Inferior parietal cortex (tissue), 1 donor: ENCODE results near the gene VAMP8.
"Not testable (repeated sequence)": the region's sequence is repeated elsewhere in the genome, so short reads cannot be mapped to it uniquely, and the experiment has no call there.

Source experiments
- DNase-seq: peaks from one replicate; pipeline ENCODE4 v3.0.0-alpha.2; 2016; ENCODE audit errors: extremely low spot score

Gene VAMP8

DNA sequence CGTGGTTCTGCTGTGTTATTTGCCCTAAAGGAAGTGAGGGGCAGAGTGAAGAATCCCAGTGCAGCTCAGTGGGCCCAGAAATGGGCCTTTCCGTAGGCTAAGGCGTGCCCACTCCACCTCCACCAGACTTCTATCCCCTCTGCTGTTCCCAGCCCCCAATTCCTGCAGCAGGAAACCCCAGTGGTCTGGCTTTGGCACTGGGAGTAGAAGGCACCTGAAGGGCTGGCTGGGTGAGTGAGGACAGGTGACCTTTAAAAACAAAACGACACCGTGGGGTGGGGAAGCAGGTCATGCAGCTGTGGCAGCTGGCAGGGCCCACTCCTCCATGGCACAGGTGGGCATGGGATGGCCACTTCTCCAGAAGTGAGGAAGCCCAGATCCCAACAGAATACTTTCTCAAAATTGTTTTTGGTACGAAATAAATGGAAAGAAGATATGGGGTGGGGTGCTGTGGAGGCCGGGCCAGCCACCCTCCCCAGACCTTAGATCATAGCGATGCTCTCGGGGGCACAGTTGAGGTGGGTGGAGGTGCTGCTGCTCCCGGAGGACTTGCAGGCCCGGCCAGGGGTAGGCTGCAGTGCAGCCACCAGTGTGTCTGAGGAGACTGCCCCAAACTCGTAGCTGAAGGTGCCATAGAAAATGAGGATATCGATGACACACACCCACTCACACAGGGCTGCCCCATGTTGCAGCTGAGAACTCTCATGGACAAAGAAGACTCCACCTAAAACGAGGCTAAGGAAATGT is 21.4 kb downstream of the VAMP8 start:
- no peak for DNase-seq

DNA sequence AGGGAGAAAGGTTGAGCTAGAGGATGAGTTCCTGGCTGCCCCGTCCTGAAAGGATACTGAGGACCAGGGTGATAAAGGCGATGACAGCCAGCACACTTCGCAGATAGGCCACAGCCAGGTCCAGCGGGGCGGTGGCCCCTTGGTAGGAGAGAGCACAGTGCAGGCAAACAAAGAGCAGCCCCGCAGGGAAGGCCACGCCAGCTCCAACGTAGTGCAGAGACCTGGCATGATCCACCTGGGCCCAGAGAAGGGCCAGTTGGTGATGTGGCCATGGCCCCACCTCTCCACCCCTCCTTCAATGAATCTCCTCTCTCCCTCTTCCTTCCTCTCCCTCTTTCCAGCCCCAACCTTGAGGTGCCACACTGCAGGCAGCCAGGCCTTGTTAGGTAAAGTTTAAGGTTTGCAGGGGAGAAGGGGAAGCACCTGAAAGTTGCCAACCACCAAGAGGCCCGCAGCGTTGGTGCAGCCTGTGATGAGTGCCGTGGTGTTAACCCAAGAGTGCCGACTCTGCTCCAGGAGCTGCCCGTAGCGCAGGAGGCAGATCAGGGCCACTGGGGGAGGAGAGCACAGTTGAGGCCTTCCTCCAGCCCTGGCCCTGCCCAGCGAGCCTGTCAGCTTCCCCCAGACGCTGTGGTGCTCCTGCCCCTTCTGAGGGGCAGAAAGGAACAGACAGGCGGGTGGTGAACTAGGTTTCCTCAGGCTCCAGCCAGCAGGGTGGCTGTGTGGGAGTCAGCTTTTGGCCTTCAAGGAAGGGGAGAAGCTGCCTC is 22.3 kb downstream of the VAMP8 start:
- DNase-seq, result no peak

DNA sequence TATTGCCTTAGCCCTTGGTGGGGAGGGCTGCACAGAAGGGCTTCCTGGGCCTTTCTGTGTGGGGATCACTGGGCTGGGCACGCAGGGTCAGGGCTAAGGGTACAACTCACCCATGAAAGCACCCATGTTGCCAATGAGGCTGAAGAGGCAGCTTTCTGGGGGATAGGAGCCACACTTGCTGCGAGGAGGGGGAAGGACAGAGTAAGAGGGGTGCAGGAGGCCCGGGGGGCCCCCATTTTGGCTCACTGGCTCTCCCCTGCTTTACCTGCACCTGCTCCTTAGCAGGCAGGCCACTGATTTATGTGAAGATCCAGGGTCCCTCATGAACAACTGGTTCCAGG is 22.8 kb downstream of the VAMP8 start:
- no peak for DNase-seq

DNA sequence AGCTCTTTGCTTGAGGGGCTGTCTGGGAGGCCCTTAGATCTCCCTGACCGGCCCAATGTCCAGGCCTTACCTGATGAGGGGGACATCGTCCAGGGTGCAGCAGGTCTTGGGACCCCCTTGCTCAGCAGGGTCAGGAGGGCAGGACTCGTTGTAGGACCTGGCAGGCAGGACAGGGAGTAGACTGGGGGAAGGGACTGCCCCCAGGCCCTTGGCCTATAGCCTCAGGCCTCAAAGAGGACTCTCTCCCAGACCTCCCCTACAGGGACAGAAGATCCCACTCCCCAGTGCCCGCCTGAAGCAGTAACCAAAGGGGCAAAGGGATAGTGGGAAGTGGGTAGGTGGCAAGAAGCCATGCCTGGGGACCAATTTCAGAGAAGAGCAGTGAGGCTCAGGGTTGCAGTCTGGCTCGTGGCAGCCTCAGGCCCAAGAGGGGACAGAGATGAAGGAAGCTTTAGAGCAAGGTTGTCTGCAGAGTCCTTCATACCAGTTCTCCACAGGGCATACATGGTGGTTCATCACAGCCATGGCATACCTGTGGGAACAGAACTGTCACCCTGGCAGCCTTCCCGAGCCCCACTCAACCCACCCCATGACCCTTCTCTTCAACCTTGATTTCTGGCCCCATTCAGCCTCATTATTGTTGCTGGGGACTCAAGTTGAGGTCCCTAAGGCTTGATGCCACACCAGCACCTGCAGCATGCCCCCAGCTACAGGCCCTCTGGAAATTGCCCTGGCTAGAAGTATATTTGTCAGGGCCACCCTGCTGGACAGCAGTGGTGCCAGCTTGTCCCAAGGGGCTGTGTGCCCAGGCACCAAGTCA is 23.8 kb downstream of the VAMP8 start:
- no peak for DNase-seq

DNA sequence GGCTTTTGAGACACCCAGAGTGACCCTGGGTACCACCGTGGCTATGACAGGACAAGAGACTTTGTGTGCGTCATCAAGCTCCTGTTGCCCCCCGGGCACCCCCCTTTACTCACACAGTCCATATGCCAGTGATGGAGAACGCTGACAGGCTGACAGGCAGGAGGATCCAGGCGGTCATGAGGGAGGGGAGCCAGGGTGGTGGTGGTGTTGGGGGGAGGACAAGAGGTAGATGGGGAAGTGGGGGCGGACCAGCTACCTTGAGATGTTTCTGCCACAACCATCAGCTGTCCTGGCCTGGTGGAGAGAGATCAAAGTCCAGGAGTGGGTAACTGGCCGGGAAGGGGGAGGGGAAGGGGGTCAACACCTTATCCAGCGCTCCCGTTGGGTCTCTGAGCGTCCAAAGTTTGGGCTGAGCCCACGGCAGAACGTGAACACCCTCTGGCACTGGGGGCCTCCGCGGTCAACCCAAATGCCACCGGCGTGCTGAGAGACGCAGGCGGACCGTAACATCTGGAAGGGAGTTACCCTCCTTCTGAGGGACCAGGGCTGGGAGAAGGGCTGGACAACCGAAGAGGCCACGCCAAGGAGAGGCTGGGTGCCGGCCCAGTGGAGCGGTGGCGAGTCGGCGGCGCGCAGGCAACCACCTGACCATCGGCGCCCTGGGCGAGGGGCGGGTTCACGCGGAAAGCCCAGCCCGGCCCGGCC is 24.5 kb downstream of the VAMP8 start:
- no peak for DNase-seq

DNA sequence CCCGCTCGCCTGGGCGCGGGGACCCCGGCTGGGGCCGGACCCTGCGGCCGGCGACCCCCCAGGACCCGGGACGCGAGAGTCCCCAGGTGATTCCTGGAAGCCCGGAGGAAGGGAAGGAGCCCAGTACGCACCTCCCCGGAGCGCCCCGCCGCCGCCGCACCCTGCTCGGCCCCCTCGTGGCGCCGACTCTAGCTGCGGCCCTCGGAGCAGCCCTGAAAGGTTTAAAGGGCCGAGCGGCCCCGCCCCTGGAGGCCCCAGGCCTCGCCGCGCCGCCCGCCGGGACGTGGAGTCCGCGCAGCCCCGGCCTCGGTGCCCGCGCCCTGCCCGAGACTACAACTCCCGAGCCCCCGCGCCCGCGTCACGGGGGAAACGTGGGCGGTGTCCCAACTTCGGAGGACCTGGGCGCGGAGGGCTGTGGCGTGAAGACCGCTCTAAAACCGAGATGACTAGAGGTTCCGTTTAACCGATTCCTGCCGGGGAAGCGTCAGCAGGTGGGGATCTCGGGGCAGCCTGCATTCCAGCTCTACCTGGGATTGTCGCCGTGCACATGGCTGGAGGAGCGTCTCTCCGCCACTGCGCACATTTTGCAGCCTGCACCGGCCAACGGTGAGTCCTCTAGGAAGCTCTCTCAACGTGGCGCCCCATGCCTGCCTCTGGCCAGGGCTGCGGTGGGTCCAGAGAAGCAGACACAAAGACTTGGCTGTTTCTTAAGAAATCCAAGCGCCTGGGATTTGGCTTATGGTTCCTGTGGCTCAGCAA is 25.3 kb downstream of the VAMP8 start, which contains the start of gene TMEM150A:
TMEM150A (minus strand) TSS at position 223 of the 759 bp plus-strand sequence. CDS start 750 bp downstream, outside the sequence.
- peak; percentile 91 for DNase-seq

DNA sequence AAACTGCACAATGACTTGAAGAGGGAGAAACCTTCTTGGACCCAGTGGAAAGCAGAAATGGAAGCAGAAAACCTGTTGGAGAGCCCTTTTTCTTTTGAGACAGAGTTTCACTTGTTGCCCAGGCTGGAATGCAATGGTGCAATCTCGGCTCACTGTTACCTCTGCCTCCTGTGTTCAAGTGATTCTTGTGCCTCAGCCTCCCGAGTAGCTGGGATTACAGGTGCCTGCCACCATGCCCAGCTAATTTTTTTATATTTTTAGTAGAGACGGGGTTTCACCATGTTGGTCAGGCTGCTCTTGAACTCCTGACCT is 26.7 kb downstream of the VAMP8 start:
- not testable (repeated sequence) for DNase-seq

DNA sequence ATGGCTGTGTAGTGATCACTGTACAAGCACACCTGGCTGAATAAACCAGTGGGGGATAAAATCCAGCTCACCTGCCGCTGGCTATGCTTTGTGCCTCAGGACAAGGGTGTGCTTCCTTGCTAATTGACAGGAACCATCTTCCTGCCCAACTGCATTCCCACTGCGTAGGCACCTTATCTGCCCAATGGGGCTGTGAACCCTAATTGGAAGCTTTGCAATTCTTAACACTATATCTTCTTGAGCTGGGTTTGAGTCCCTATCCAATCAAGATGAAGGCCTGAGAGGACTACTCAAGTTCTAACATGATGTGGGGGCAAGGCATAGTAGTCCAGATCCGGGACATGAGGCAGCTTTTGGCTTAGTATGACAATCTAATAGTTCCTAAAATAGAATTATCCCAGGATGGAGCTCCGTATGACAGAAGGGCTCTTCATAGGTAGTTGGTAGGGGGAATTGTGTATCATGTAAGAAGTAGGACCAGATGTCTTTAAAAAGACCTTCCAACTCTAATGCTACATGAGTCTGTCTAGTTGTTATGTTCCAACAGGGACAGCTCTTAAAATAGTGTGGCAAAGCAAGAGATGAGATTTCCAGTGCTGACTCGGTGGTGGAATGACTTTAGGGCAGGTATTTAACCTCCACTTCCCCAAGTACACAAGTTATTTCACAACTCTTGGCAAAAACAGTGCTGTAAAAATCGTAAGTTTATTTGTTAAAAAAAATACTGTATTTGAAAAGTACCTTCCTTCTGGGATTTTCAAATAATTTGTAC is 27.4 kb downstream of the VAMP8 start:
- no peak for DNase-seq

DNA sequence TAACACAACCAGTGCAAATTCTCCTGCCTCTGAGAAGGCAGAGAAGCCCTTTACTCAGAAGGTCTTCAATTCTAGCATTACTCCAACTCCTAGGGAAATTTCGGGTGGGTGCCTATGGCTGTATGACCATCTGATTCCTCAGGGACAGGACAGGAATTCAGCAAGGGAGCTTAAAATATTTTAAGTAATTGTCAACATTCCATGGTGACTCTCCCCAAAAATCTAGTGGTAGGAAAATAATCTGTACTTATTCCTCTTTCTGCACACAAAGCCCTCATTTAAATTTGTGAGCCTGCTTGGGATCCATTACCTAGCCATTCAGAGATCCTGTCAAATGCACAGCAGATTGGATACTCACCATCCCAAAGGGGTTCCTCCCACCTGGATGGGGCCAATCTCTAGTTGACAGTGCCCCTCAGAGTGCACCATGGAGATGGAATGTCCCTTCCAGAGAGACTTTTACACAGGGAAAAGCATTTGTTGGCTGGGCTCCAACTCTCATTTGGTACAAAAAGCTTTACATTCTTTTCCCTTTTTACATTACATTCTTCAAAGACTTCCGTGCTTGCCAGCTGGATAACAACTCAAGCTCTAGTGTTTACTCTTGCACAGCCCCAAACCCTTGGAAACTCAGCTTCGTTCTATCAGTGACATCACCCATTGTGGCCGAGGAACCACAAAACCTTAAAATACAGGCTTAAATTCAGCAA is 28.2 kb downstream of the VAMP8 start:
- DNase-seq, result no peak

DNA sequence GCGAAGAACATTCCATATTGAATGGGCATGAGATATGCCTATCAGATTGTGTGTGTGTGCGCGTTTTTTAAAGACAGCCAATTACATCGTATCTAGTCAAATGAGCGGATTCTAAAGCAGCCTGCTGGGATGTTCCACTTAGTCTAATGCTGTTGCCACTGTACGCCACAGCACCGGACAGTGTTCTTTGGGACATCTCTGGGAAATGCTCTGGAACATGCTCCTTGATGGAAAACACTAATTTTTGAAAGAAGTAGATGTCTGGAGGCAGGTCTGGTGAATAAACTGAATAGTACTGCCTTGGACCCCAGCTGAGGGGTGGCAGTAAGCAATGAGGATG is 28.7 kb downstream of the VAMP8 start:
- no peak for DNase-seq

DNA sequence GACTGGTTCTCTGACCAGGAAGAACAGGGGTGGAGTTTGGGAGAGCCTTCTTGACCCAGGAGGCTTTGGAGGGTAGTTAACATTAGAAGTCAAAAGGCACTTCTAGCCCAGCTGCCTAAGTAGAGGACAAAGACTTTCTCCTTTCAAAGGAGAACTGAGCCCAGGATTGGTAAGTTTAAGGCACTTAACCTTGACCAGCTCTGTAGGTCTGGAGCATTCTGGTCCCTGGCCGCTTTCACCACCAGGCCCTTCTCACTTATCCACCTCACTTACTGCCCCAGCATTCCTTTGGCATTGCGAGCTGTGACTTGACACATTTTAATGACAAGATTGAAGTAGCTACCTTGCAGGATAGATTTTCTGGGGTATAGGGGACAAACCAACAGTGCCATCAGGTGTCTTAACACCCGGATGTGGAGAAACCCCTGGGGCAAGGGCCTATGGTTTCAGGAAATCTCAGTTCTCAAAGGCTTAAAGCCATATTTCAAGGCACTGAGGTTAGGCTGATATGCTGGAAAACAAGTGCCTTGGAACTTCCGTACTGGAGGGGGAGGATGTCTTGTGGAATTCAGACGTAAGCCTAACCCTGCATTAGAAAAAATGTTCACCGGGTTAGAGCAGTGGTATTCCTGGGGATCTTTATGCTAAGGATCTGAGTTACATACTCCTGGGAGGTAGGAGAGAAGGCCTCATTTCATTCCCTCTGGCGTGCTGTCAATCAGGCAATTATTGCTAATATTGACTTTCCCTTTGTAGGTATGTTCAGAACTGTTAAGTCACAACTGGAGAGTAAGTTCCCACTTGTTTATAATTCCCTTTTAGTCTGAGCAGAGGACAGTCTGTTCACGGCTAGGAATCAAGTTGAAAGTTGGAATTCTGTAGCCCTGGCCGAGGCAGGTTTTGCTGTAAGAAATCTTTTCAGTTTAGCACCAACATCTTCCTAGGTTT is 30.2 kb downstream of the VAMP8 start:
- no peak for DNase-seq

DNA sequence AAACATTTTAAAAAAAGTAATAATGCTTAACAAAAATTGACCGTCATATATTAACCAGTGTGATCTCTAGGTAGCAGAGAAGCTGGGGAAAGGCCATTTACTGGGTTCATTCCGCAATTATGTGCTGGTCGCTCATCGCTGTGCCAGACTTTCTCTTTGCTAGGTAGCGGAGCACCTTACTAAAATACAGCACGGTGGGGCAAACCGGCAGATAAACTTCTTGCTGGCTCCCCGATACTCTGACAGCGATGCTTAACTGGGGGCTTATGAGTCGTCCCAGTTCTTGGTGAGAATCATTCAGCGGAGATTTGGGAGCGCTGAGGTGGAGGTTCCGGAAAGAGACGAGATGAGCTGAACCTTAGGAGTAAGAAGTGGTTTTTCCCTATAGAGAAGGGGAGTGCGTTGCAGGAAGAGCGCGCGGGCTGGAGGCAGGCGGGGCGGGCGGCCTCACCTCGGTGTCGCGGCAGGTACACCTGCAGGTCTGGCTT is 33.9 kb downstream of the VAMP8 start:
- DNase-seq, result no peak

DNA sequence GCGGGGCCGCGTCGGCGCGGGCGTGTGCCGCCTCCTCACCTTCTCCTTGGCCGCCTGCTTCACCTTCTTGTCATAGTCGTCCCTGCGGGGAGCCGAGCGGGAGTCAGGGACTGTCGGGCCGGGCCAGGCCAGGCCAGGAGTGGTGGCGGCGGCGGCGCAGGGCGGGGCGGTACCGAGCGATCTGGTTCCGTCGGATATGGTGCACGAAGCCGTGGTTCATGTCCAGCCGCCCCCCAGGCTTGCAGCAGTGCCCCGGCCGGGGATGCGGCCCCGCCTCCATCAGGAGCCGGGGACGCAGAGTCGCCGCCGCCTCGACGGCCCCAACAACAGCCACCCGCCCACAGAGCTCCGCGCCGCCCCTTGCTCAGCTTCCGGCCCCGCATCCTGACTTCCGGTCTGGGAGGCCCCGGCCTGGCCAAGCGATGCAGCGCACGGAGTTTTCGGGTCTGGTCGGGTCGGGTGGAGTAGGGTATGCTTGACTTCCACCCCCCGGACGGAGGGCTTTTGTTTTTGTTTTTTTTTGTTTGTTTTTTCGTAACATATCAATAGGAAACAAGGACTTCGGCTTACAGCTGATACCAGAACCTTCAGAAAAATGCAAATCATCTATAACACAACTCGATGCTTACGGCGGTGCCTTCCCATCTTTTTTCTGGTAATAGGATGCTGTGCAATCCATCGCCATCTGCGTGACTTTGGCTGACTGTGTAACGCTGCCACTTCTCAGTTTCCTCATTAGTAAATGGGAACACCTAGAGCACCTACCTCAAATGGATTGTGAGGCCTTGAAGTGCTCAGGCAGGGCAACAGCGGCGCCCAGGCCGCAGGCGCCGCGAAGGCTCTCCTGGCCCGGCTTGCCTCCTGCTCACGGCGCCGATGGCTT is 34.6 kb downstream of the VAMP8 start, which contains the start of gene C2orf68:
C2orf68 (minus strand) TSS at position 362 of the 883 bp plus-strand sequence; CDS start at position 280, 82 bp downstream.
- peak; percentile 91 for DNase-seq

DNA sequence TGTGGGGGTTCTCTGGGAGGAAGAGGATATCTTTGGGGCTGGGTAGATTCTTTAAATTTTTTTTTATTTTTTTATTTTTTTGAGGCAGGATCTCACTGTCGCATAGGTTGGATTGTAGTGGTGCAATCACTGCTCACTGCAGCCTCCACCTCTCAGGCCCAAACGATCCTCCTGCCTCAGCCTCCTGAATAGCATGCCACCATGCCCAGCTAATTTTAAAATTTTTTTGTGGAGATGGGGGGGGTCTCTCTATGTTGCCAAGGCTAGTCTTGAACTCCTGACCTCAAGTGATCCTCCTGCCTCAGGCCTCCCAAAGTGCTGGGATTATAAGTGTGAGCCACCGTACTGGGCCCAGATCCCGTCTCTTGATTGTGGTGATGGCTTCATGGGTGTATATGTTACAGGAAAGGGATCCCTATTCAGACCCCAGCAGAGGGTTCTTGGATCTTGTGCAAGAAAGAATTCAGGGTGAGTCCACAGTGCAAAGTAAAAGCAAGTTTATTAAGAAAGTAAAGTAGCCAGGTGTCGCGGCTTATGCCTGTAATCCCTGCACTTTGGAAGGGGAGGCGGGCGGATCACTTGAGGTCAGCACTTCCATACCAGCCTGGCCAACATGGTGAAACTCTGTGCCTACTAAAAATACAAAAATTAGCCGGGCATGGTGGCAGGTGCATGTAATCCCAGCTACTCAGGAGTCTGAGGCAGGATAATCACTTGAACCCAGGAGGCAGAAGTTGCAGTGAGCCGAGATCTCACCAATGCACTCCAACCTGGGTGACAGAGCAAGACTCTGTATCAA is 36.5 kb downstream of the VAMP8 start:
- DNase-seq, result no peak

DNA sequence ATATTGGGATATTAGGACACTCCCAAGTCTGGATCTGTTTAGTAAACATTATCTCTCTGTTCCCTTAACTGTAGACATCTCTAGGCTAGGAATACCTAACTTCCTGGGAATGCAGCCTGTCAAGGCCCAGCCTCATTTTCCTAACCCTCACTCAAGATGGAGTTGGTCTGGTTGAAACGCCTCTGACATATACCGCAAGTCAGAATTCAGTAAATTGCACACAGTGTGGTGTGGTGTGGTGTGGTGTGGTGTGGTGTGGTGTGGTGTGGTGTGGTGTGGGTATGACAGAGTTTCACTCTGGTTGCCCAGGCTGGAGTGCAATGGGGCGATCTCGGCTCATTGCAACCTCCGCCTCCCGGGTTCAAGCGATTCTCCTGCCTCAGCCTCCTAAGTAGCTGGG is 37.4 kb downstream of the VAMP8 start:
- DNase-seq, result not testable (repeated sequence)

DNA sequence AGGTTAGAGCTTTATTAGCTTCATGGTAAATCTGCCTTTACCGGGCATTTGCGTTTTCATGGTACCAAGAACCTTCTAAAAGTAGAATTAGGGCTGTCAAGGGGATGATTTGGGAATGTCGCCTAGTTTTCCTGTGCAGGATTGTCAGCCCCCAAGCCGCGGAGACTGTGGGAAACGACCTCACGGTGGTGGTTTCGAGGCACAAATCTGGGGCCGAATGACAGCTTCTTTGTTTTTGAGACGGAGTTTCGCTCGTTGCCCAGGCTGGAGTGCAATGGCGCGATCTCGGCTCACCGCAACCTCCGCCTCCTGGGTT is 38.0 kb downstream of the VAMP8 start:
- no peak for DNase-seq

DNA sequence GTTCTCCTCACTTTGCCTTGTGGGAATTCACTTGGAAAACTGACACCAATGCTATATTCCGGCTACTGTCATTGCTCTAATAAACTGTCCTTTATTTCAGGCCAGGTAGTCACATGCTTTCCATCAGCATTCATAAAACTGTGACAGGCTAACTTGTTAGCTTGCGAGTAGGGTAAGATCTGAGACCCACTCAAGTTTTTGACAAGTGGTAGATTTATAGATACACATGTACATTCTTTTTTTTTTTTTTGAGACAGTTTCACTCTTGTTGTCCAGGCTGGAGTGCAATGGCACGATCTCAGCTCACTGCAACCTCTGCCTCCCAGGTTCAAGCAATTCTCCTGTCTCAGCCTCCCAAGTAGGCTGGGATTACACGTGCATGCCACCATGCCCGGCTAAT is 40.3 kb downstream of the VAMP8 start:
- DNase-seq, result not testable (repeated sequence)
